ENCODE measurements around the gene MBD3L2.
"Not testable (repeated sequence)": the region's sequence is repeated elsewhere in the genome, so short reads cannot be mapped to it uniquely, and the experiment has no call there.

MBD3L2 gene

GRCh38 chr19:7049021-7049420, at the start of gene MBD3L2:
Gene MBD3L2, plus strand, starts transcription at chr19:7049321. Its CDS starts 53 bp downstream, at chr19:7049374.
- not testable (repeated sequence) for H3F3A ChIP-seq (ENCODE audit: low read depth); H3K9me2 ChIP-seq (replicated peaks; ENCODE audit: low read depth, low read length); H3K9ac ChIP-seq (ENCODE audit: low read depth, low read length, poor library complexity, severe bottlenecking); H3K36me3 ChIP-seq (ENCODE audit: insufficient read depth, low read length); H4K20me1 ChIP-seq (ENCODE audit: insufficient read depth, low read length, poor library complexity, severe bottlenecking); H3K4me1 ChIP-seq (ENCODE audit: insufficient read depth, low read length, poor library complexity, severe bottlenecking); H3K79me2 ChIP-seq (ENCODE audit: insufficient read depth, low read length); H2AFZ ChIP-seq (ENCODE audit: low read length); H3K4me2 ChIP-seq (ENCODE audit: low read depth, low read length, poor library complexity, severe bottlenecking); H3K9me3 ChIP-seq (ENCODE audit: insufficient read depth, low read depth, low read length); H3K27me3 ChIP-seq (ENCODE audit: insufficient read depth, low read length, poor library complexity, severe bottlenecking); H3K4me3 ChIP-seq (ENCODE audit: low read length, poor library complexity, severe bottlenecking)

GRCh38 chr19:6999933-7000332, 49.2 kb upstream of the MBD3L2 start:
- no peak overlapping the region for H2AFZ ChIP-seq (ENCODE audit: low read length)
- H3K9ac ChIP-seq (ENCODE audit: low read depth, low read length, poor library complexity, severe bottlenecking): no peak overlapping the region
- H3K9me2 ChIP-seq (replicated peaks; ENCODE audit: low read depth, low read length): no peaks in the 10 kb centered on the region
- H3K36me3 ChIP-seq (ENCODE audit: insufficient read depth, low read length): no peaks in the 10 kb centered on the region
- no peak overlapping the region for H3K4me2 ChIP-seq (ENCODE audit: low read depth, low read length, poor library complexity, severe bottlenecking)
- H3K27me3 ChIP-seq (ENCODE audit: insufficient read depth, low read length, poor library complexity, severe bottlenecking): no peaks in the 10 kb centered on the region
- H3K9me3 ChIP-seq (ENCODE audit: insufficient read depth, low read depth, low read length): no peaks in the 10 kb centered on the region
- H3K4me3 ChIP-seq (ENCODE audit: low read length, poor library complexity, severe bottlenecking): no peak overlapping the region
- no peaks in the 10 kb centered on the region for H3K79me2 ChIP-seq (ENCODE audit: insufficient read depth, low read length)
- no peaks in the 10 kb centered on the region for H3K4me1 ChIP-seq (ENCODE audit: insufficient read depth, low read length, poor library complexity, severe bottlenecking)
- TF ChIP-seq CTCF (conservative IDR thresholded peaks at IDR 0.05; ENCODE audit: low read length) (no peak), EZH2phosphoT487 (IDR thresholded peaks at IDR 0.05; ENCODE audit: borderline replicate concordance) (no peak)
- no peaks in the 10 kb centered on the region for H4K20me1 ChIP-seq (ENCODE audit: insufficient read depth, low read length, poor library complexity, severe bottlenecking)
- no peaks in the 10 kb centered on the region for H3F3A ChIP-seq (ENCODE audit: low read depth)

GRCh38 chr19:7000333-7000732, 48.8 kb upstream of the MBD3L2 start:
- Histone ChIP-seq H3K9ac (ENCODE audit: low read depth, low read length, poor library complexity, severe bottlenecking) (no peak overlapping the region), H4K20me1 (ENCODE audit: insufficient read depth, low read length, poor library complexity, severe bottlenecking) (no peaks in the 10 kb centered on the region), H3K79me2 (ENCODE audit: insufficient read depth, low read length) (no peaks in the 10 kb centered on the region), H3K9me2 (replicated peaks; ENCODE audit: low read depth, low read length) (no peaks in the 10 kb centered on the region), H2AFZ (ENCODE audit: low read length) (no peak overlapping the region), H3K27me3 (ENCODE audit: insufficient read depth, low read length, poor library complexity, severe bottlenecking) (no peaks in the 10 kb centered on the region), H3F3A (ENCODE audit: low read depth) (no peaks in the 10 kb centered on the region), H3K4me3 (ENCODE audit: low read length, poor library complexity, severe bottlenecking) (no peak overlapping the region), H3K9me3 (ENCODE audit: insufficient read depth, low read depth, low read length) (no peaks in the 10 kb centered on the region), H3K4me2 (ENCODE audit: low read depth, low read length, poor library complexity, severe bottlenecking) (no peak overlapping the region), H3K36me3 (ENCODE audit: insufficient read depth, low read length) (no peaks in the 10 kb centered on the region), H3K4me1 (ENCODE audit: insufficient read depth, low read length, poor library complexity, severe bottlenecking) (no peaks in the 10 kb centered on the region)
- no peak for TF ChIP-seq EZH2phosphoT487 (IDR thresholded peaks at IDR 0.05; ENCODE audit: borderline replicate concordance)
- TF ChIP-seq CTCF (conservative IDR thresholded peaks at IDR 0.05; ENCODE audit: low read length): no peak

GRCh38 chr19:7000816-7001215, 48.3 kb upstream of the MBD3L2 start:
- no peaks in the 10 kb centered on the region for H3K4me1 ChIP-seq (ENCODE audit: insufficient read depth, low read length, poor library complexity, severe bottlenecking)
- no peaks in the 10 kb centered on the region for H3K27me3 ChIP-seq (ENCODE audit: insufficient read depth, low read length, poor library complexity, severe bottlenecking)
- no peaks in the 10 kb centered on the region for H3K9me3 ChIP-seq (ENCODE audit: insufficient read depth, low read depth, low read length)
- H4K20me1 ChIP-seq (ENCODE audit: insufficient read depth, low read length, poor library complexity, severe bottlenecking): no peaks in the 10 kb centered on the region
- H3F3A ChIP-seq (ENCODE audit: low read depth): no peaks in the 10 kb centered on the region
- no peaks in the 10 kb centered on the region for H3K36me3 ChIP-seq (ENCODE audit: insufficient read depth, low read length)
- no peak overlapping the region for H3K4me2 ChIP-seq (ENCODE audit: low read depth, low read length, poor library complexity, severe bottlenecking)
- H3K4me3 ChIP-seq (ENCODE audit: low read length, poor library complexity, severe bottlenecking): no peak overlapping the region
- TF ChIP-seq EZH2phosphoT487 (IDR thresholded peaks at IDR 0.05; ENCODE audit: borderline replicate concordance) (no peak), CTCF (conservative IDR thresholded peaks at IDR 0.05; ENCODE audit: low read length) (no peak)
- no peaks in the 10 kb centered on the region for H3K79me2 ChIP-seq (ENCODE audit: insufficient read depth, low read length)
- H3K9me2 ChIP-seq (replicated peaks; ENCODE audit: low read depth, low read length): no peaks in the 10 kb centered on the region
- no peak overlapping the region for H2AFZ ChIP-seq (ENCODE audit: low read length)
- H3K9ac ChIP-seq (ENCODE audit: low read depth, low read length, poor library complexity, severe bottlenecking): no peak overlapping the region

All from Loucy (cell line).